NCI-H2196 (cell line): Measurements from ENCODE around the gene ALKBH8.
"Not testable (repeated sequence)": the region's sequence is repeated elsewhere in the genome, so short reads cannot be mapped to it uniquely, and the experiment has no call there.

ENCODE experiments used
- DNase-seq: peaks from one replicate; lab custom pipeline; 2025; ENCODE audit not compliant: unreplicated experiment; lab: John Stamatoyannopoulos, UW

Gene ALKBH8

GRCh38 chr11:107508201-107508857 lies 57.2 kb downstream of the ALKBH8 start:
- no peak for DNase-seq

- DNase-seq = no peak
Observed at GRCh38 chr11:107505647-107506225, 59.8 kb downstream of the ALKBH8 start.

- no peak for DNase-seq
Observed at GRCh38 chr11:107504981-107505380, 60.6 kb downstream of the ALKBH8 start.

- no peak for DNase-seq
Observed at GRCh38 chr11:107501713-107502112, 63.8 kb downstream of the ALKBH8 start.

DNA sequence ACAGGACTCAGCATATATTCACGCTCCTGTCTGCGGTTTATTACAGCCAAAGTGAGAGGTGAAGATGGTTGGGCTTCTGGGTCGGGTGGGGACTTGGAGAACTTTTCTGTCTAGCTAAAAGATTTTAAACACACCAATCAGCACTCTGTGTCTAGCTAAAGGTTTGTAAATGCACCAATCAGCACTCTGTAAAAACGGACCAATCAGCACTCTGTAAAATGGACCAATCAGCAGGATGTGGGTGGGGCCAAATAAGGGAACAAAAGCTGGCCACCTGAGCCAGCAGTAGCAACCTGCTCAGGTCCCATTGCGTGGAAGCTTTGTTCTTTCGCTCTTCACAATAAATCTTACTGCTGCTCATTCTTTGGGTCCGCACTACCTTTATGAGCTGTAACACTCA lies 68.2 kb downstream of the ALKBH8 start:
- not testable (repeated sequence) for DNase-seq

- DNase-seq = no peak
Observed at GRCh38 chr11:107496011-107496410, 69.5 kb downstream of the ALKBH8 start.

DNA sequence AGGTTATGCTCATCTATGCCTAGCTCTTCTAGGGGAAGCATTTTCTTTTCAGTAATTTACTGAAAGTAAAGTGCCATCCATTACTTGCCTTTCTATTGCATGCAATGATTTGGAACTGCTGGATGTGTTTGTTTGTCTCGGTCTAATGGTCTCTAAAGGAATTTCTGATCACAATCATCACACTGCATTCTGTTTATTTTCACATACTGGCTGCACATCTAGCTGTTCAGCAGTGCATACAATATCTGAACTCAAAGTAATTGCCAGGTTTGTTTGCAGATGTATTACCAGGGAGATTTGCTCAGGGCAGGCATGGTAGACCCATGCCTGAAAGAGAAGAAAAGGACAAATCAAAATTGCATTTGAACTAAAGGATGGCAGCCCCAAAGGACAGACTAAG lies 71.5 kb downstream of the ALKBH8 start:
- no peak for DNase-seq

DNA sequence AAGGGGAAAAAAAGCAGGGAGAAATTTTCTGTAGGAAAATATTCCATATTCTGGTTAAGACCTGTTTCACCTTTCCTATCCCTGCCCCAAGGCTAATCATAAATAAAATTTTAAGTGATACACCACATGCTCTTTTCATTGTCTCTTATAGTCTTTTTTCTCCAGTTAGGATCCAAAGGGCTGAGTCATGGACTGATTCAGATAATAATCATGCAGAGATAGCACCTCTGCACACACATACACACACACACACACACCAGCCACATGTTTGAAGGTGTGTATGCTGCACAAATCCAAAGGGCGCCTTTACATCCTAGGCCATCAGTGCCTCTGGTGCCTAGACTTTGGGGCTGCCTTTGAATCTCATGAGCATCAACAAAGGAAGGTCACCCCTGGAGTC lies 72.4 kb downstream of the ALKBH8 start:
- no peak for DNase-seq

DNA sequence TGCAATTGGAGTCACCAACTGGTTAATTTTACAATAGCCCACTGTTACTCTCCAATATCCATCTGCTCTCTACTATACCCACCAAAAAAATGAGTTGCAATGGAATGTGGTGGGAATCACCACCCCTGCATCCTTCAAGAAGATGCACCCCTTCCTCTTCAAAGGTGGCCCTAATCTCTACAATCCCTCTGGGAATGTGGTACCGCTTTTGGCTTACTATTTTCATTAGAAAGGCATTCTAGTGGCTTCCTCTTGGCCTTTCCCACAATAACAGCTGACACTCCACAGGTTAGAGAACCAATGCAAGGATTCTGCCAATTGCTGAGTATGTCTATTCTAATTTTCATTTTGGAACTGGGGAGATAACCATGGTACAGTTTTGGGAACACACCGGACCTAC lies 74.7 kb downstream of the ALKBH8 start:
- no peak for DNase-seq

GRCh38 chr11:107482234-107482633 lies 83.3 kb downstream of the ALKBH8 start:
- DNase-seq = no peak

DNA sequence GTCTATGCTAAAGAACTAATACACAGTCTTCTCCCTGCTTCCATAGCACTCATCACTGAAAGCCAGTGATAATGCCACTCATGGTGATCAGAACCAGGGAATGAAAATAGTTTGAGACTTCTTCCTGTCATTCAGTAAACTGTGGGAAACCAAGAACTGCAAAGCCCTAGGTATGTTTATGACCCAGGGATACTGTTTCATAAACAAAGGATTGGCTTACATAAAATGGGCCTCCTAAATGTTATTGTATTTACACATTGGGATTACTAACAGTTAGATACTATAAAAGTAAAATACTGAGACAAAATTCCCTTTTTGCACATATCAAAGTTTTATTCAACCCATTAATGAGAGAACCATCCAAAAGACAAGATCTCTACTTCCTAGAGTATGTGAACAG lies 86.6 kb downstream of the ALKBH8 start:
- DNase-seq = no peak

DNA sequence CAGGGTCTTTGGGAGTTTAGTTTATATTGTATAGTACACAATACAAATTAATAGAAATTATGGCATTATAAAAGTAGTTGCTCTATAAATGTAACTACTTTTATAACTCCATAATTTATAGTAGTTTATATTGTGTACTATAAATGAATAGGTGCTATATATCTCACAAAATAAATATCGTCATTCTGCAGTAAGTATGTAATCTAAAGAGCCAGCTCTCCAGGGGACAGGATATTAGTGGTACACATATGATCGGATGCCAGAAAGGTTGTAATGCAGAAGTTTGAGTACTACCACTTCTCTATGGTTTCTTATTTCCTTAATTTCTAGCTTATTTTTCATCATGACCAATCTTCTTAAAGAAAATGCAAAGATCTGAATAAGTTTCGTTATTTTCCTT lies 87.7 kb downstream of the ALKBH8 start:
- DNase-seq = no peak

GRCh38 chr11:107473792-107474191 lies 91.7 kb downstream of the ALKBH8 start:
- no peak for DNase-seq

- no peak for DNase-seq
Observed at GRCh38 chr11:107472966-107473365, 92.6 kb downstream of the ALKBH8 start.

GRCh38 chr11:107468596-107468995 lies 96.9 kb downstream of the ALKBH8 start:
- peak; percentile 4 for DNase-seq

GRCh38 chr11:107467696-107468095 lies 97.8 kb downstream of the ALKBH8 start:
- DNase-seq = no peak

DNA sequence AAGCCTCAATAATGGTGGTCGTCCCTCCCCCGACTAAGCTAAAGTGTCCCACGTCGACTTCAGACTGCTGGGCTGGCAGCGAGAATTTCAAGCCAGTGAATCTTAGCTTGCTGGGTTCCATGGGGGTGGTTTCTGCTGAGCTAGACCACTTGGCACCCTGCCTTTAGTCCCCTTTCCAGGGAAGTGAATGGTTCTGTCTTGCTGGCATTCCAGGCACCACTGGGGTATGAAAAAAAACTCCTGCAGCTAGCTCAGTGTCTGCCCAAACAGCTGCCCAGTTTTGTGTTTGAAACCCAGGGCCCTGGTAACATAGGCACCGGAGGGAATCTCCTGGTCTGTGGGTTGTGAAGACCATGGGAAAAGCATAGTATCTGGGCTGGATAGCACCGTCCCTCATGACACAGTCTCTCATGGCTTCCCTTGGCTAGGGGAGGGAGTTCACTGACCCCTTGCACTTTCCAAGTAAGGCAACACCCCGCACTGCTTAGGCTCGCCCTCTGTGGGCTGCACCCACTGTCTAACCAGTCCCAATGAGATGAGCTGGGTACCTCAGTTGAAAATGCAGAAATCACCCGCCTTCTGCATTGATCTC lies 99.2 kb downstream of the ALKBH8 start:
- not testable (repeated sequence) for DNase-seq

DNA sequence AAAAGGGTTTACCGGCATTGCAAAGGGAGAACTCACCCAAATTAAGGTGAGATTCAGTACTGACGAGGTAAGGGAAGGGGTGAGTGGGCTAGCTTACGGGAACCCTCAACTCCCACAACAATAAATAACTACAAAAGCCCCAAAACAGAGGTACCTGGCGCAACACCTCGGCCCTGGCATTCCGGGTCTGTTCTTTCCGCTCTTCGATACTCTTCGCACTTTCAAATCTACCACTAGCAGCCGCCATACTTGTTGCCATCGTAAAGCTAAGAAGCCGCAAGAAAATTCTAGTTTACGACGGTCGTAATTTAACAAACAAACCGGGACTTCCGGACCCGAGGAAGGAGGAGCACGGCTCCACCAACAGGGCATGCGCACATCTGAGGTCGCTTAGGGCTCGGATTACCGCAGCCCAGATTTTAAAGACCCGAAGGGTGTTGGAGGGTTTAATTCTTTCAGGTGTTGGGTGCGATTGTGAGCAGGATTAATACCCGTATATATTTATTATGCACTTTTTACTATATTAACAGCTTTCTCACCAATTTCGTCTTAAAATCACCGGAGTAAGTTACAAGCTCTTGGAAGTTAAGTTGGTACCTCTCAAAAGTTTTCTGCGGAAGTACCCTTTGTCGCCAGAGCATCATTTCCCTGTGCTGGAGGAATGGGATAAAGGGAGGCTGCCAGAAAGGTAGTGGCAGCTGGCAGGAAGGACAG lies 107.8 kb downstream of the ALKBH8 start, which contains the start of gene CWF19L2:
Gene CWF19L2, minus strand, starts transcription at position 268 of the 714 bp plus-strand sequence. Its CDS starts 9 bp downstream, at position 259.
- peak; percentile 94 for DNase-seq

DNA sequence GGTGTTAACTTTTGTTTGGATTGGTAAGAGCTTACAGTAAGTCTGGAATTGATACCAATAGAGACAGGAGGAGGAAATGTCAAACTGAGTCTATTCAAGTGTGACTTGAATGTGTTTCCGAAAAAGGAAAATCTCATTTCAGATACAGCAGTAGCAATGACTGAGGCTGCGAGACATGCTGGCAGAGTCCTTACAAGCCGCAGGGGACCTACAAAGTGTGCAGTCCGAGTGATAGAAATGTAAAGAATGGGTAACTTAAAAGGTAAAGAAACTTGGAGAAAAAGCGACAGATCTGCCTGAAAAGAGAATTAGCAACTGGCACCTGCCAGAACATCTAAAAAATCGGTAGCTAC lies 108.4 kb downstream of the ALKBH8 start:
- no peak for DNase-seq

GRCh38 chr11:107453594-107454286 lies 111.8 kb downstream of the ALKBH8 start:
- no peak for DNase-seq
